Activated naive CD4-positive, alpha-beta T cell treated with anti-CD3 and anti-CD28 coated beads, Interleukin-2, amount 50 U/mL, for 72 hours (primary cell): ENCODE results near the gene RGS14. TPM values are rescaled to one million over a fixed set of nuclear protein-coding genes. Genes with fewer than 3 reads are reported as not detected.
"Not testable (repeated sequence)": the region's sequence is repeated elsewhere in the genome, so short reads cannot be mapped to it uniquely, and the experiment has no call there.

Experiments
- ATAC-seq, 2 donors: fragments of 150-1000 bp; cut with Tn5 transposase; 2 replicates each; pipeline ENCODE4 v1.10.0; 2021; ENCODE audit warnings: mild to moderate bottlenecking in 2 of 2, moderate library complexity in 2 of 2
- DNase-seq, 2 donors: peaks; one replicate each; pipeline ENCODE4 v3.0.0; 2021 to 2022; ENCODE audit warnings: low spot score in 2 of 2
- H3K27ac Mint-ChIP-seq, 2 donors: one replicate each; pipeline ENCODE4 v1.8.0; 2022; ENCODE audit warnings: mild to moderate bottlenecking in 2 of 2, mixed read lengths in 2 of 2
- H3K36me3 Mint-ChIP-seq, 2 donors: one replicate each; pipeline ENCODE4 v1.8.0; 2022; ENCODE audit warnings: mixed read lengths in 2 of 2
- H3K9me3 Mint-ChIP-seq, 2 donors: one replicate each; pipeline ENCODE4 v1.8.0; 2022; ENCODE audit warnings: mixed read lengths in 2 of 2
- total RNA-seq, 2 donors: library from RNA; stranded (reverse); gene quantifications; one replicate each; pipeline ENCODE4 v1.2.3, GENCODE V29; 2022

RGS14 gene
- total RNA-seq, 2 donors from 2014 or later: 22.0 to 77.6 TPM

DNA sequence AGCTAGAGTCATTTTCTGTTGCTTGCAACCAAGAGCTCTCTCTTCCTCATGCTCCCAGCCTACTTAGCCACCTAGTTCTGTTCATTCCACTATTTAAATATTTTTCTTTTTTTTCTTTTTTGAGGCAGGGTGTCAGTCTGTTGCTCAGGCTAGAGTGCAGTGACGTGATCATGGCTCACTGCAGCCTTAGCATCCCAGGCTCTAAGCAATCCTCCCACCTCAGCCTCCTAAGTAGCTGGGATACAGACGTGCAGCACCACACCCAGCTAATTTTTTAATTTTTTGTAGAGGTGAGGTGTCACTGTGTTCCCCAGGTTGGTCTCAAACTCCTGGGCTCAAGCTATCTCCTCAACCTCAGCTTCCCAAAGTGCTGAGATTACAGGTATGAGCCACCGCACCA, 56.8 kb downstream of the RGS14 start:
- H3K9me3 Mint-ChIP-seq: no peaks in the 10 kb centered on the region
- no peak for ATAC-seq
- H3K36me3 Mint-ChIP-seq: no peaks in the 10 kb centered on the region
- no peak overlapping the region for H3K27ac Mint-ChIP-seq
- no peak for DNase-seq

DNA sequence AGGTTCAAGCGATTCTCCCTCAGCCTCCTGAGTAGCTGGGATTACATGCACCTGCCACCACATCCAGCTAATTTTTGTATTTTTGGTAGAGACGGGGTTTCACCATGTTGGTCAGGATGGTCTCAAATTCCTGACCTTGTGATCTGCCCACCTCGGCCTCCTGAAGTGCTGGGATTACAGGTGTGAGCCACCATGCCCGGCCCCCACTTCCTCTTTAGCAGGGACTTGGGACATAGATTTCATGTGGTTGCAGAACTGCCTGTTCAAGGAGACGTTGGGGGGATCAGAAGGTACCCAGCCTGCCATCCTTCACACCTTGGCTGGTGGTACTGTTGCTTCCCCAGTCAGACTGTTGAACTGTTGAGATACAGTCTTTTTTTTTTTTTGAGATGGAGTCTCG, 59.4 kb downstream of the RGS14 start:
- ATAC-seq, DNase-seq, H3K27ac Mint-ChIP-seq, H3K36me3 Mint-ChIP-seq, H3K9me3 Mint-ChIP-seq: not testable (repeated sequence)

DNA sequence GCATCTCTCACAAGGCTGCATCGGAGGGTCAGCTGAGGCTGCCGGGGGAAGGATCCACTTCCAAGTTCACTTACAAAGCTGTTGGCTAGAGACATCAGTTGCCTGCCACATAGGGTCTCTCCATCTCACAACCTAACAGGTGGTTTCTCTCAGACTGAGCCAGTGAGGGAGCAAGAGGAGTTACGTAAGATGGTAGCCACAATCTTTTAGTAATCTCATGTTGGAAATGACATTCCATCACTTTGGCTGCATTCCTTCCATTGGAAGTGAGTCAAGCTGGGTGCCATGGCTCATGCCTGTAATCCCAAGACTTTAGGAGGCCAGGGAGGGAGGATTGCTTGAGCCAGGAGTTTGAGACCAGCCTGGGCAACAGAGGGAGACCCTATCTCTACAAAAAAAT, 61.3 kb downstream of the RGS14 start:
- no peaks in the 10 kb centered on the region for H3K9me3 Mint-ChIP-seq
- ATAC-seq: no peak
- no peaks in the 10 kb centered on the region for H3K36me3 Mint-ChIP-seq
- H3K27ac Mint-ChIP-seq: no peak overlapping the region
- no peak for DNase-seq

DNA sequence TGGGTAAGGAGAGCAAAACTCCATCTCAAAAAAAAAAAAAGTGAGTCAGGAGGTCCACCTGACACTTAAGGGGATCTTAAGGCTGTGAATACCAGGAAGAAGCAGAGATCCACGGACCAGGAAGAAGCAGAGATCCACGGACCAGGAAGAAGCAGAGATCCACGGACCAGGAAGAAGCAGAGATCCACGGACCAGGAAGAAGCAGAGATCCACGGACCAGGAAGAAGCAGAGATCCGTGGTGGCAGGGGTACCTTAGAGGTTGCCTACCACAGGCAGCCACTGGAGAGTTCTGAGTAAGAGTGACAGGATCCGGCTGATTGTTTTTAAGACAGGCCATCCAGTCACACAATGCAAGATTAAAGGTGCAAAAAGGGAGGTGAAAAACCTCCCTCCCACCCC, 62.7 kb downstream of the RGS14 start:
- not testable (repeated sequence) for H3K9me3 Mint-ChIP-seq, DNase-seq, H3K27ac Mint-ChIP-seq, ATAC-seq, H3K36me3 Mint-ChIP-seq

DNA sequence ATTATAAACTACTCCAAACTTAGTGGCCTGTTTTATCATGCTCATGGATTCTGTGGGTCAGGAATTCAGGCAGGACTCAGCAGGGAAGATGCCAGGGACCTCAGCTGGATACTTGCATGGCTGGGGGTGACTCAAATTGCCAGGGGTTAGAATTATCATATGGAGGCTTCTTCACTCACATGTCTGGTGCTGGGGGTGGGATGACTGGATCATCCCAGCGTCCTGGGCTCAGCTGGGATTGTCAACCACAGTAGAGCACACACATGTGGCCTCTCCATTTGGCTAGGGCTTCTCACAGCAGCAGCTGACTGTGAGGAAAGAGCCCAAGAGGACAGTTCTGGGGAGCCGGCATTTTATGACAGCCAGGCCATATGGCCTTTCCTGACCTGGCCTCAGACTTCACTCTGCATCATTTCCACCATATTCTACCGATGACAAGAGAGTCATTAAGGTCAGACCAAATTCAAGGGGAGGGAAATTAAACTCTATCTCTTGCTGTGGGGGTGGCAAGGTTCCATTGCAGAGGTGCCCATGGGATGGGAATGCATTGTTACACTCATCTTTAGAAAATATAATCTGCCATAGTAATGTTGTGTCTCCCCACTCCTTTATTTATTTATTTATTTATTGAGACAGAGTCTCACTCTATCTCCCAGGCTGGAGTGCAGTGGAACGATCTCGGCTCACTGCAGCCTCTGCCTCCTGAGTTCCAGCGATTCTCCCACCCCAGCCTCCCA, 63.5 kb downstream of the RGS14 start:
- no peak overlapping the region for H3K27ac Mint-ChIP-seq
- DNase-seq: no peak
- no peaks in the 10 kb centered on the region for H3K9me3 Mint-ChIP-seq
- ATAC-seq: no peak
- H3K36me3 Mint-ChIP-seq: no peaks in the 10 kb centered on the region

Other genes with a start within 250 kb of the RGS14 start
- gene NSD1, start 224.2 kb upstream of the RGS14 start, total RNA-seq: 10 to 100 TPM; 62.6 to 80.5 TPM
- 10 to 100 TPM; 14.8 to 21.5 TPM for gene RAB24, start 54.2 kb upstream of the RGS14 start, total RNA-seq
- 100 to 1,000 TPM; 161 to 206 TPM for gene PRELID1, start 54.1 kb upstream of the RGS14 start, total RNA-seq
- 10 to 100 TPM; 31.4 to 73.9 TPM for gene MXD3, start 46.0 kb upstream of the RGS14 start, total RNA-seq
- gene LMAN2, start 6.3 kb upstream of the RGS14 start, total RNA-seq: 100 to 1,000 TPM in 1 of 2 donors, 10 to 100 TPM in 1; 96.7 to 108 TPM
- under 1 TPM; 0.07 to 0.19 TPM for gene SLC34A1, start 26.5 kb downstream of the RGS14 start, total RNA-seq
- not detected for gene PFN3, start 42.7 kb downstream of the RGS14 start, total RNA-seq
- gene F12, start 51.6 kb downstream of the RGS14 start, total RNA-seq: 1 to 10 TPM; 2.2 to 9.8 TPM
- 100 to 1,000 TPM; 104 to 125 TPM for gene GRK6, start 68.8 kb downstream of the RGS14 start, total RNA-seq
- 10 to 100 TPM in 1 of 2 donors, 1 to 10 TPM in 1; 4.1 to 11.4 TPM for gene PRR7, start 88.9 kb downstream of the RGS14 start, total RNA-seq
- 10 to 100 TPM in 1 of 2 donors, 1 to 10 TPM in 1; 5.5 to 20.2 TPM for gene DBN1, start 115.7 kb downstream of the RGS14 start, total RNA-seq
- 10 to 100 TPM; 44.6 to 47.5 TPM for gene PDLIM7, start 139.7 kb downstream of the RGS14 start, total RNA-seq
- 10 to 100 TPM in 1 of 2 donors, 1 to 10 TPM in 1; 1.8 to 14.9 TPM for gene DOK3, start 151.9 kb downstream of the RGS14 start, total RNA-seq
- 100 to 1,000 TPM in 1 of 2 donors, 10 to 100 TPM in 1; 70.1 to 230 TPM for gene DDX41, start 159.0 kb downstream of the RGS14 start, total RNA-seq
- 100 to 1,000 TPM in 1 of 2 donors, 10 to 100 TPM in 1; 73.1 to 108 TPM for gene FAM193B, start 196.6 kb downstream of the RGS14 start, total RNA-seq
- 100 to 1,000 TPM in 1 of 2 donors, 10 to 100 TPM in 1; 94.0 to 114 TPM for gene TMED9, start 234.3 kb downstream of the RGS14 start, total RNA-seq
- gene B4GALT7, start 242.2 kb downstream of the RGS14 start, total RNA-seq: 10 to 100 TPM in 1 of 2 donors, 1 to 10 TPM in 1; 3.8 to 19.8 TPM